Adrenal gland (tissue), 12 donors: ENCODE results near the gene EXOSC3. TPM values are rescaled to one million over a fixed set of nuclear protein-coding genes. Genes with fewer than 3 reads are reported as not detected.
"Not testable (repeated sequence)": the region's sequence is repeated elsewhere in the genome, so short reads cannot be mapped to it uniquely, and the experiment has no call there.

Experiments used
- DNase-seq, 7 donors: peaks; one replicate each; pipeline ENCODE4 v3.0.0-alpha.2; 2019 to 2020
- H3K27ac ChIP-seq, 5 donors: fragments of 200-600 bp; sonication (generic) in 4 of 5; 1 replicate in 3 of 5; 2 replicates in 2 of 5; pipeline versions ENCODE4 v1.5.1 to v1.8.0; 2016 to 2020; ENCODE audit warnings: mild to moderate bottlenecking in 1 of 5
- H3K27me3 ChIP-seq: fragments of 200-600 bp; 2 replicates; pipeline ENCODE4 v1.8.0; 2021
- H3K36me3 ChIP-seq, 2 donors: fragments of 200-600 bp; replicated peaks in 1 of 2; 1 replicate in 1 of 2; 2 replicates in 1 of 2; pipeline versions ENCODE4 v1.5.1 to v1.8.0; 2018 to 2022
- H3K4me1 ChIP-seq, 2 donors: fragments of 200-600 bp; replicated peaks in 1 of 2; 1 replicate in 1 of 2; 2 replicates in 1 of 2; pipeline versions ENCODE4 v1.5.1 to v1.8.0; 2018 to 2021
- H3K4me3 ChIP-seq, 4 donors: fragments of 200-600 bp; sonication (generic) in 3 of 4; one replicate each; pipeline ENCODE4 v1.5.1; 2016 to 2018
- H3K9me3 ChIP-seq, 3 donors: fragments of 200-600 bp; sonication (generic) in 1 of 3; replicated peaks in 1 of 3; 1 replicate in 2 of 3; 2 replicates in 1 of 3; pipeline versions ENCODE4 v1.5.1 to v1.8.0; 2016 to 2021
- CTCF ChIP-seq, 6 experiments: fragments of 450-650 bp in 4 of 6; fragments of 200-600 bp in 2 of 6; sonication (generic) in 1 of 6; IDR thresholded peaks; 1 replicate in 5 of 6; 2 replicates in 1 of 6; pipeline versions ENCODE4 v1.5.1 to v1.8.0; 2016 to 2021; ENCODE audit warnings: antibody characterized with exemption in 6 of 6, mild to moderate bottlenecking in 2 of 6, moderate library complexity in 1 of 6
- POLR2A ChIP-seq, 2 donors: fragments of 450-650 bp; IDR thresholded peaks; one replicate each; pipeline ENCODE4 v1.6.1; 2017; ENCODE audit warnings: antibody characterized with exemption in 2 of 2, mild to moderate bottlenecking in 2 of 2, moderate library complexity in 1 of 2
- WGBS, 4 donors: extraction: QIAGEN DNeasy Blood & Tissue Kit in 2 of 4; methylation state at CpG; one replicate each; pipeline versions ENCODE4 v1.1.5 to v1.1.7; 2013 to 2017; 5-methylcytosine and 5-hydroxymethylcytosine counted together
- intact Hi-C, 2 donors: fragments of 100-400 bp; cut with DNase I; formaldehyde crosslinking; loops; one replicate each; pipeline versions ENCODE4 v1.14.1 to v1.15.0; 2022 to 2023
- polyA plus RNA-seq, 3 donors: library from polyadenylated mRNA; stranded (reverse); fragments of 200-250 nt in 2 of 3; fragments of 350-450 nt in 1 of 3; fragmentation: Illumina TruSeq in 1 of 3; extraction: RNeasy Lipid Tissue Mini Kit (QIAGEN cat#74804) in 1 of 3; gene quantifications; one replicate each; pipeline ENCODE4 v1.2.3, GENCODE V29; 2013 to 2014
- total RNA-seq, 9 donors: library from RNA; depleted of rRNA in 4 of 9; stranded (reverse); fragments of >200 nt in 4 of 9; fragments of 120-200 nt in 1 of 9; fragmentation: NEBNext Ultra II Directional in 1 of 9; extraction: Animal tissue kit (Norgen Biotek cat#: 25700) in 1 of 9; gene quantifications; one replicate each; pipeline versions ENCODE4 v1.1.0 to v1.2.4, GENCODE V29; 2013 to 2023
- donor health status: healthy with polysubstance abuse.
- donor health status: Bipolar disorder and iron deficiency.
- donor health status: DM: yes; HTN: yes; CAD: no.
- donor health status: DM: no; HTN: no; CAD: no.
- donor health status: DM: no; HTN: no; CAD: no.
- donor health status: DM: yes; HTN: yes; CAD: no.

Gene EXOSC3
- total and polyA plus RNA-seq, 12 donors: 12.5 to 67.8 (median 41.4) TPM

GRCh38 chr9:37752642-37753488 lies 32.0 kb downstream of the EXOSC3 start:
- TF ChIP-seq POLR2A (IDR thresholded peaks at IDR 0.05) (no peak), CTCF (IDR thresholded peaks at IDR 0.05) (no peak)
- peak overlapping the region in 1 of 5 donors; percentile 76 for H3K27ac ChIP-seq
- H3K36me3 ChIP-seq: no peaks in the 10 kb centered on the region
- no peaks in the 10 kb centered on the region for H3K9me3 ChIP-seq
- 88 to 90% (median 89%) methylated on average over 29 of the region's 29 CpGs for WGBS, 4 donors
- peak overlapping the region in 1 of 4 donors; percentile 97 for H3K4me3 ChIP-seq
- DNase-seq: no peak
- intact Hi-C loops: loop anchor here in 1 of 2 donors (10.0 kb wide), 1 partner anchor 152 kb away; the partner anchor contains the start of gene SLC25A51
- H3K27me3 ChIP-seq: no peaks in the 10 kb centered on the region
- peaks cover 5 to 9% of the 10 kb centered on the region in 2 donors for H3K4me1 ChIP-seq

- H3K27me3 ChIP-seq: not testable (repeated sequence)
- intact Hi-C loops: loop anchor here in 1 of 2 donors (10.0 kb wide), 1 partner anchor 153 kb away; the partner anchor contains the start of gene SLC25A51
These were observed 32.8 kb downstream of the EXOSC3 start for GRCh38 chr9:37752112-37752511.

DNA sequence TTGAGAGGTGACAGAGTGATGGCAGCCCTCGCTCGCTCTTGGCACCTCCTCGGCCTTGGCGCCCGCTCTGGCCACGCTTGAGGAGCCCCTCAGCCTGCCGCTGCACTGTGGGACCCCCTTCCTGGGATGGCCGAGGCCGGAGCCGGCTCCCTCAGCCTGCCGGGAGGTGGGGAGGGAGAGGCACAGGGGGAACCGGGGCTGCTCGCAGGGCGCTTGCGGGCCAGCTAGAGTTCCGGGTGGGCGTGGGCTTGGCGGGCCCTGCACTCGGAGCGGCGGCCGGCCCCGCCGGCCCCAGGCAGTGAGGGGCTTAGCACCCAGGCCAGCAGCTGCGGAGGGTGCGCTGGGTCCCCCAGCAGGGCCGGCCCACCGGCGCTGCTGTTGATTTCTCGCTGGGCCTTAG lies 33.2 kb downstream of the EXOSC3 start:
- intact Hi-C loops: loop anchor here in 1 of 2 donors (10.0 kb wide), 1 partner anchor 153 kb away; the partner anchor contains the start of gene SLC25A51
- H3K27ac ChIP-seq, DNase-seq, H3K9me3 ChIP-seq, H3K4me3 ChIP-seq, H3K27me3 ChIP-seq, H3K36me3 ChIP-seq: not testable (repeated sequence)
- WGBS, 4 donors: 86 to 95% (median 91%) methylated on average over 9 to 29 of the region's 30 CpGs
- peaks cover 5 to 13% of the 10 kb centered on the region in 2 donors for H3K4me1 ChIP-seq

More at GRCh38 chr9:37752112-37752511, 32.8 kb downstream of the EXOSC3 start:
- H3K9me3 ChIP-seq, DNase-seq, H3K36me3 ChIP-seq, H3K4me1 ChIP-seq, H3K4me3 ChIP-seq, H3K27ac ChIP-seq: not testable (repeated sequence)
- 88 to 96% (median 96%) methylated on average over 4 to 13 of the region's 13 CpGs; no CpG with 5 or more reads in 1 of the 4 donors for WGBS, 4 donors

DNA sequence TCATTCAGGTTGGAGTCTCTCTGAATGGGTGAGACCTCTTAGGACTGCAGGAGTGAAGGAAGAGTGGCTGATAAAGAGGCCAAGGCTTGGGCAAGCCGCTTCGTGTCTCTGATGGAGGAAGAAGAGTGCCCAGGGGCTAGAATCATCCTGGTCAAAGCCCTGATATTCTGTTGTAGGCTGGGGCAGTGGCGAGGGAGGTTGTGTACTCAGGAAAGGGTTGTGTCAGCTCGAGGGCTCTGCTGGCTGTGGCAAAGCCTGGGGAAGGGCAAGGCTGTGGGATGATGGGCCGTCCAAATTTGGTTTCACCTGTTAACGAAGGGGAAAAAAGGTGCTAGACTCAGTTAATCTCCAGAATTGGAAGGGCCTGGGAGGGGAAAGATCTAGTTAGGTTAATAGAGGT lies 33.7 kb downstream of the EXOSC3 start:
- intact Hi-C loops: loop anchor here in 1 of 2 donors (10.0 kb wide), 1 partner anchor 154 kb away; the partner anchor contains the start of gene SLC25A51
- H3K4me1 ChIP-seq: peaks cover 5 to 14% of the 10 kb centered on the region in 2 donors
- H3K4me3 ChIP-seq: no peak overlapping the region
- H3K9me3 ChIP-seq: no peaks in the 10 kb centered on the region
- no peaks in the 10 kb centered on the region for H3K36me3 ChIP-seq
- no peak overlapping the region for H3K27ac ChIP-seq
- no peak for TF ChIP-seq CTCF (IDR thresholded peaks at IDR 0.05)
- TF ChIP-seq POLR2A (IDR thresholded peaks at IDR 0.05): no peak
- 73 to 82% (median 80%) methylated on average over 6 of the region's 6 CpGs for WGBS, 4 donors
- no peaks in the 10 kb centered on the region for H3K27me3 ChIP-seq
- DNase-seq: no peak

GRCh38 chr9:37749129-37749528 lies 35.7 kb downstream of the EXOSC3 start:
- intact Hi-C loops: loop anchor here in 1 of 2 donors (5.0 kb wide), 1 partner anchor 653 kb away; no protein-coding TSS in a partner anchor
- Histone ChIP-seq H3K4me3 (no peak overlapping the region), H3K36me3 (no peaks in the 10 kb centered on the region), H3K27ac (no peak overlapping the region), H3K9me3 (no peaks in the 10 kb centered on the region), H3K4me1 (peaks cover under 1 to 5% of the 10 kb centered on the region in 2 donors), H3K27me3 (no peaks in the 10 kb centered on the region)
- TF ChIP-seq CTCF (IDR thresholded peaks at IDR 0.05) (no peak), POLR2A (IDR thresholded peaks at IDR 0.05) (no peak)
- WGBS, 4 donors: 65 to 79% (median 71%) methylated on average over 5 of the region's 5 CpGs
- no peak for DNase-seq
